Stimulated activated CD4-positive, alpha-beta T cell treated with anti-CD3 and anti-CD28 coated beads, Interleukin-15, amount 100 ng/mL, for 24 hours (primary cell): ENCODE measurements around the gene AKAP3.

Experiments used
- DNase-seq: peaks from one replicate; pipeline ENCODE4 v3.0.0-alpha.2; 2020

The AKAP3 gene

DNA sequence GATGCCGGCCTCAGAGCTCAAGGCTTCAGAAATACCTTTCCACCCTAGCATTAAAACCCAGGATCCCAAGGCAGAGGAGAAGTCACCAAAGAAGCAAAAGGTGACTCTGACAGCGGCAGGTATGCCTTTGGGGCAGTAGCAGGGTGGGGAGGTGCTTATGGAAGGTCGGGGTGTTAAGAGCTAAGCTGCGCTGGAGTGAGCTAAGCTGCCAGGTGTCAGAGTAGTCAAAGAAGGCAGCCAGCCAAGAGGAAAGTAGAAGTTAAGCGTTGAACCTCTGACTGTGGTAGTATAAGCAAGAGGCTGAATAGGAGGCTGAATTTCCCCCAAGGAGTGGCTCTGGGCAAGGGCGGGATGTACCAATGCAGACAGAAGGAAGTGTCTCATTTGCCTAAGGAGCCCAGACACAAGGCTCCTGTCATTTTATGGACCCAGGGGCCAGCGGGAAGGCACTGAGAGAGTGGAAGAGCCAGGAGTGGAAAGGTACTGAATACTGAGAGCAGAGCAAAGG is 57.6 kb downstream of the AKAP3 start:
- DNase-seq, result no peak

GRCh38 chr12:4589941-4590340 is 58.9 kb downstream of the AKAP3 start:
- DNase-seq, result no peak

- DNase-seq, result no peak
Observed at GRCh38 chr12:4588916-4589315, 59.9 kb downstream of the AKAP3 start.

DNA sequence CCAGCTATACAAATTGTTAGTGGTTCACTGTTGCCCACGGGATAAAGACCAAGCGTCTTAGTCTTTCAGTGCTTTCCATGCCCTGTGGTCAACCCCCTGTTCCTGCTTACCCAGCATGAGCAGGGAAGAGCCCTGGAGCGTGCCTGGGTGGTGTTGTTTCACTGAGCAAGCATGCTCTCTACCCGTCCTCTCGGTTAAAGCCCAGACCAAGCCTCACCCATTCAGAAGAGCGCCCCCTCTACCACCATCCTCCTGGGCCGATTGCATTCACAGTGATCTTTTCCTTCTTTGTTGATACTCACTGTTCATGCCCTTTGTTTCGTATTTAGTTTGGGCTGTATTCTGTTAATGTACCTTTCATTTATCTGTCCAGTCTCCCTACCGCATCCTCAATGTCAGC is 61.7 kb downstream of the AKAP3 start:
- DNase-seq, result no peak

- no peak for DNase-seq
Observed at GRCh38 chr12:4586500-4586899, 62.4 kb downstream of the AKAP3 start.

GRCh38 chr12:4584896-4585295 is 64.0 kb downstream of the AKAP3 start:
- no peak for DNase-seq

GRCh38 chr12:4584281-4584680 is 64.6 kb downstream of the AKAP3 start:
- no peak for DNase-seq

DNA sequence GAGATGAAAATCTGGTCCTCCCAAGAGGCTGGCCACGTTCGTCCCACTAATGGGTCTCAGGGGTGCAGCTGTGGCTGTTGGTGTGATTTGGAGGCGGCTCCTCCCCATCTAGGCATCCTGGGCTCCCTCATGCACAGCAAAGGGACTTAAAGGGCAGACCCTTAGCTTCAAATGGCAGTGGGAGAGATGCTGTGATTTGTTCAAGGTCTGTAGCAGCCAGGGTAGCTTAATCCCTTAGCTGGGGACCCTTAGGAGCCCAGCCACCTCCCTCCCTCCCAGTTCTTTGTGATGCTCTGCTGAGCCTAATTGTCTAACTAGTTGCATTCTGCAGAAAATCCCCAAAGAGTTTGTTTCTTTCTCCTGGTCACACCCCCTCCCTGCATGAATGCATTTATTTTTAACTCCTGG is 68.6 kb downstream of the AKAP3 start:
- DNase-seq, result no peak

- DNase-seq, result no peak
Observed at GRCh38 chr12:4579305-4580102, 69.3 kb downstream of the AKAP3 start.

DNA sequence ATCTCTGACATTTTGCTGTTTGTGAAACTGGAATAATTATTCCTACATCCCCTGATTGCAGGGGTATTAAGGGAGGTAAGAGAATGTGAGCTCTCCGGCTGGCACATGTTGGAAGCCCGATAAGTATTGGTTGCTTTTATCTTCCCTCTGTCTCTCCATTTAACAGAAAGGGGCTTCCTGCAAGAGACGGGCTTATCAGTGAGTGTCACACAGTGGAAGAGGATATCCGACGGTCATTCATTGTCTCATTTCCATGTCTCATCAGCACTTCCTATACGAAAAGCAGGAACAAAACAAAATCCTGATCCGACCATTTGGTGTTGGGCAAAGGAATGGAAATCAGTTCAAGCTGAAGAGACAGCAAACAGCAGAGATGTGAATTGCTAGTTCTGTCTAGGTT is 76.2 kb downstream of the AKAP3 start:
- no peak for DNase-seq

GRCh38 chr12:4569261-4569660 is 79.6 kb downstream of the AKAP3 start:
- no peak for DNase-seq

- no peak for DNase-seq
Observed at GRCh38 chr12:4567073-4567881, 81.6 kb downstream of the AKAP3 start.

DNA sequence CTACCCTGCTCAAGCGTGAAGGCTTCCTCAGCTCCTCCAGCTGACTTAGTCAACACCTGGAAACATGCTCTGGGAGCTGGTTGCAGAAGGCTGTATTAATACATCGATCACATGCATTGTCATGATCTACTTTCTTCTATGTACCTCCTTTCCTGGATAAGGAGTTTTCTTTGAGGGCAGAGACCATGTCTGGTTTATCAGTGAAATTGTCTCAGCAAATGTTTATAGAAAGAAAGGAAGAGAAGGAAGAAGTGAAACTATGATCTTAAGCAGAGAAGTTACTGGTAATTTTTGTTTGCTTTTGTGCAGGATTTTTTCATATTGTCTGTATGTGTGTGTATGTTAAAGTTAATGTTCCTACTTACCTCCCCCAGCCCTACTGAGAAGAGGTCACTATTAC is 82.4 kb downstream of the AKAP3 start:
- DNase-seq, result no peak
